ENCODE results near the gene CRHR1.
"Not testable (repeated sequence)": the region's sequence is repeated elsewhere in the genome, so short reads cannot be mapped to it uniquely, and the experiment has no call there.

The CRHR1 gene

GRCh38 chr17:45784293-45784740 lies at the start of gene CRHR1:
Gene CRHR1 (plus strand): TSS chr17:45784320. CDS start chr17:45784545, 225 bp downstream.
- no peak for DNase-seq (ENCODE audit: extremely low read depth, low read depth)

DNA sequence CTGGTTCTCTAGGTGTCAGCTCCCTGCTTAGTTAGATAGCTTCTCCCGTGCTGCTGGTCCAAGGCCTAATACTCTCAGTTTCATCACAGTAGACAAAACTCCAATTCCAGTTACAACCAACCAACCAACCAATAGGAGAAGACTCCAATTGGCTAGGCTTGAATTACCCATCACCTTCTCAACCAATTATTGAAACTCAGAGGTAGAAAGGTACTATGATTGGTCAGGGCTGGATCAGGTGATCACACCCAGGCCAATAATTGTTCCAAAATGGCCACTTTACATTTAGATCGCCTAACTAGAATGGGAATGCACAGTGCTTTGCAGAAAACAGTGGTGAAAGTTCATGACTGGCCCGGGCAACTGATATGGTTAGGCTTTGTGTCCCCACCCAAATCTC lies 49.5 kb upstream of the CRHR1 start:
- no peak for DNase-seq (ENCODE audit: extremely low read depth, low read depth)
- TF ChIP-seq, protein P1, sequence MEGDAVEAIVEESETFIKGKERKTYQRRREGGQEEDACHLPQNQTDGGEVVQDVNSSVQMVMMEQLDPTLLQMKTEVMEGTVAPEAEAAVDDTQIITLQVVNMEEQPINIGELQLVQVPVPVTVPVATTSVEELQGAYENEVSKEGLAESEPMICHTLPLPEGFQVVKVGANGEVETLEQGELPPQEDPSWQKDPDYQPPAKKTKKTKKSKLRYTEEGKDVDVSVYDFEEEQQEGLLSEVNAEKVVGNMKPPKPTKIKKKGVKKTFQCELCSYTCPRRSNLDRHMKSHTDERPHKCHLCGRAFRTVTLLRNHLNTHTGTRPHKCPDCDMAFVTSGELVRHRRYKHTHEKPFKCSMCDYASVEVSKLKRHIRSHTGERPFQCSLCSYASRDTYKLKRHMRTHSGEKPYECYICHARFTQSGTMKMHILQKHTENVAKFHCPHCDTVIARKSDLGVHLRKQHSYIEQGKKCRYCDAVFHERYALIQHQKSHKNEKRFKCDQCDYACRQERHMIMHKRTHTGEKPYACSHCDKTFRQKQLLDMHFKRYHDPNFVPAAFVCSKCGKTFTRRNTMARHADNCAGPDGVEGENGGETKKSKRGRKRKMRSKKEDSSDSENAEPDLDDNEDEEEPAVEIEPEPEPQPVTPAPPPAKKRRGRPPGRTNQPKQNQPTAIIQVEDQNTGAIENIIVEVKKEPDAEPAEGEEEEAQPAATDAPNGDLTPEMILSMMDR (IDR thresholded peaks at IDR 0.05; ENCODE audit: low read depth, low read length), result no peak

More at GRCh38 chr17:45784293-45784740, at the start of gene CRHR1:
- TF ChIP-seq, protein P1 (IDR thresholded peaks at IDR 0.05; ENCODE audit: low read depth, low read length), result no peak

- no peak for DNase-seq (ENCODE audit: extremely low read depth, low read depth)
- TF ChIP-seq, protein P1 (IDR thresholded peaks at IDR 0.05; ENCODE audit: low read depth, low read length), result no peak
These were observed 48.6 kb upstream of the CRHR1 start for GRCh38 chr17:45735488-45735887.

- TF ChIP-seq, protein P1 (IDR thresholded peaks at IDR 0.05; ENCODE audit: low read depth, low read length), result no peak
These were observed 44.3 kb upstream of the CRHR1 start for GRCh38 chr17:45739786-45740185.

GRCh38 chr17:45740553-45741330 lies 43.4 kb upstream of the CRHR1 start:
- DNase-seq (ENCODE audit: extremely low read depth, low read depth), result no peak
- TF ChIP-seq, protein P1 (IDR thresholded peaks at IDR 0.05; ENCODE audit: low read depth, low read length), result no peak

More at GRCh38 chr17:45739786-45740185, 44.3 kb upstream of the CRHR1 start:
- no peak for DNase-seq (ENCODE audit: extremely low read depth, low read depth)

DNA sequence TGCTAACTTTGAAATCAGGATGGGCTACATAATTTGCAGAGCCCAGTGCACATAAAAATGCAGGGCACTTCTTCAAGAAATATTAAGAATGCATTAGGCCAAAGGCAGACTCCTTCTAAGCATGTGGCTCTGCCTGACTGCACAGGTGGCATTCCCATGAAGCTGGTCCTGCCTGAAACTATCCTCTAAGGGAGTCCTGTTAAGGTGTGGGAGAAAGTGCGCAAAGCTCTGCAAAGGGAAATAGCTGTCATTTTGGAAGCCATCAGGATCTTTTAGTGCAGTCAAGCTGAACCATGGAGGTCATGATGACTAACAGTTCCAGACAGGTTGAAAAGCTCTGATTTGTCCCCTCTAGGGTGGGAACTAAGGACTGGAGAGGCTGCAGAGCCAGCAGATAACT lies 41.9 kb upstream of the CRHR1 start:
- TF ChIP-seq, protein P1 (IDR thresholded peaks at IDR 0.05; ENCODE audit: low read depth, low read length), result no peak
- DNase-seq (ENCODE audit: extremely low read depth, low read depth), result no peak

DNA sequence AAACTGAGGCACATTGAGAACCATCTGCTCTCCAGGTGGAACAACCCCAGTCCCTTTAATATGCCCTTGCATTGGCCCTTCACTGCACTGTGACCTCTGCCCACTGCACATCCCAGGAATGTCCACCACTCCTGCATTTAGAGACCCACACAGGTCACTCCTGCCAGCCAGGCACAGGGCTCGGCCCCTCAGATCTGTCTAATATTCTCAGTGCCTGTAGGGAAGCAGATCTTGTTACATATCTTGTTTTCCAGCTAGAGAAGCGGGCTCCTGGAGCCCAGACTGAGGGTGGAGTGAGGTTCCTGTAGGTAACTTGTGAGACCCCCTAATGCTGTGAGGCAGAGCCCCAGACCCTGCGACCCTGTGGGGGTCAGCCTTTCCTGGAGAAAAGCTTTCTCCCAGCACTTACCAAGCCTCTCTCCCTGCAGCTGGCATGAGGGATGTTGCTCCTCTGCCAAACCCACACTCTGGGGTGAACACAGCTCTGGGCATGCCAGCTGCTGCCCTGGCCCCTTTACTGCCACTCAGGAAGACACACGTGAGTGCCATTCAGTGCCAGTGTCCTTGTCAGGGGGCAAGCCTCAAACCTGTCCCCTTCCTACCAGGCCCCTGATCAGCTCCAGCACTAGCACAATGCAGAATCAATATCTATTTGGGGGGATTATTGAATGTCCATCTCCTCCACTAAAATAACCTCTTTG lies 40.3 kb upstream of the CRHR1 start:
- no peak for DNase-seq (ENCODE audit: extremely low read depth, low read depth)
- TF ChIP-seq, protein P1 (IDR thresholded peaks at IDR 0.05; ENCODE audit: low read depth, low read length), result no peak

- DNase-seq (ENCODE audit: extremely low read depth, low read depth), result not testable (repeated sequence)
These were observed 39.3 kb upstream of the CRHR1 start for GRCh38 chr17:45744826-45745225.
